GM18873 (cell line): Measurements from ENCODE around the gene BARX2.
"Not testable (repeated sequence)": the region's sequence is repeated elsewhere in the genome, so short reads cannot be mapped to it uniquely, and the experiment has no call there.

Experiments used
- ATAC-seq: cut with Tn5 transposase; IDR thresholded peaks from one replicate; pipeline ENCODE4 v1.9.1; 2021; ENCODE audit warnings: mild to moderate bottlenecking, moderate library complexity, moderate number of reproducible peaks; ENCODE audit not compliant: unreplicated experiment, low FRiP score

BARX2 gene

GRCh38 chr11:129375751-129376657 is at the start of gene BARX2:
TSS of gene BARX2 (plus strand) at chr11:129375848. CDS start at chr11:129376036, 188 bp downstream.
- ATAC-seq, result no peak

GRCh38 chr11:129326921-129327320 is 48.7 kb upstream of the BARX2 start:
- no peak for ATAC-seq

GRCh38 chr11:129327708-129328107 is 47.9 kb upstream of the BARX2 start:
- not testable (repeated sequence) for ATAC-seq

- ATAC-seq, result no peak
Observed at GRCh38 chr11:129328756-129329155, 46.9 kb upstream of the BARX2 start.

- ATAC-seq, result no peak
Observed at GRCh38 chr11:129331217-129331616, 44.4 kb upstream of the BARX2 start.

GRCh38 chr11:129331871-129332274 is 43.8 kb upstream of the BARX2 start:
- no peak for ATAC-seq

- ATAC-seq, result no peak
Observed at GRCh38 chr11:129333873-129334272, 41.8 kb upstream of the BARX2 start.

GRCh38 chr11:129344301-129344940 is 31.2 kb upstream of the BARX2 start:
- not testable (repeated sequence) for ATAC-seq

- no peak for ATAC-seq
Observed at GRCh38 chr11:129346916-129347315, 28.7 kb upstream of the BARX2 start.

GRCh38 chr11:129348813-129349212 is 26.8 kb upstream of the BARX2 start:
- no peak for ATAC-seq

- ATAC-seq, result no peak
Observed at GRCh38 chr11:129352676-129353075, 23.0 kb upstream of the BARX2 start.

GRCh38 chr11:129354691-129355090 is 21.0 kb upstream of the BARX2 start:
- ATAC-seq, result no peak

- no peak for ATAC-seq
Observed at GRCh38 chr11:129359748-129360147, 15.9 kb upstream of the BARX2 start.

GRCh38 chr11:129364143-129364654 is 11.4 kb upstream of the BARX2 start:
- ATAC-seq, result peak; percentile 95

GRCh38 chr11:129365816-129366215 is 9.8 kb upstream of the BARX2 start:
- ATAC-seq, result no peak

- no peak for ATAC-seq
Observed at GRCh38 chr11:129366737-129367597, 8.7 kb upstream of the BARX2 start.

- no peak for ATAC-seq
Observed at GRCh38 chr11:129368889-129369672, 6.6 kb upstream of the BARX2 start.

GRCh38 chr11:129370715-129371114 is 4.9 kb upstream of the BARX2 start:
- no peak for ATAC-seq

- ATAC-seq, result no peak
Observed at GRCh38 chr11:129372609-129373488, 2.8 kb upstream of the BARX2 start.
